Fibroblast of peridontal ligament (primary cell): ENCODE data around the gene TBL3.
"Not testable (repeated sequence)": the region's sequence is repeated elsewhere in the genome, so short reads cannot be mapped to it uniquely, and the experiment has no call there.

Source experiments
- DNase-seq: peaks from one replicate; pipeline ENCODE4 v3.0.0-alpha.2; 2010; ENCODE audit errors: extremely low read depth

The TBL3 gene

GRCh38 chr16:1971796-1972489 is at the start of gene TBL3:
Gene TBL3, plus strand, starts transcription at chr16:1972053. Its CDS starts 112 bp downstream, at chr16:1972165.
- DNase-seq = peak; percentile 89

GRCh38 chr16:1922357-1922756 is 49.5 kb upstream of the TBL3 start:
- no peak for DNase-seq

- DNase-seq = peak; percentile 13
These were observed 48.4 kb upstream of the TBL3 start for GRCh38 chr16:1923299-1924034.

- DNase-seq = no peak
These were observed 47.8 kb upstream of the TBL3 start for GRCh38 chr16:1924095-1924494.

GRCh38 chr16:1926271-1926670 is 45.6 kb upstream of the TBL3 start:
- no peak for DNase-seq

- DNase-seq = peak; percentile 16
These were observed 42.7 kb upstream of the TBL3 start for GRCh38 chr16:1929105-1929504.

GRCh38 chr16:1929578-1930337 is 42.1 kb upstream of the TBL3 start:
- peak; percentile 67 for DNase-seq

GRCh38 chr16:1930338-1930720 is 41.5 kb upstream of the TBL3 start:
- no peak for DNase-seq

- no peak for DNase-seq
These were observed 39.5 kb upstream of the TBL3 start for GRCh38 chr16:1932050-1933028.

- no peak for DNase-seq
These were observed 38.7 kb upstream of the TBL3 start for GRCh38 chr16:1933097-1933661.

GRCh38 chr16:1936945-1937479 is 34.8 kb upstream of the TBL3 start:
- DNase-seq = no peak

- DNase-seq = no peak
These were observed 33.5 kb upstream of the TBL3 start for GRCh38 chr16:1938316-1938715.

GRCh38 chr16:1938910-1939309 is 32.9 kb upstream of the TBL3 start:
- no peak for DNase-seq

GRCh38 chr16:1939833-1940232 is 32.0 kb upstream of the TBL3 start:
- DNase-seq = not testable (repeated sequence)

GRCh38 chr16:1940273-1941161 is 31.3 kb upstream of the TBL3 start:
- no peak for DNase-seq

- no peak for DNase-seq
These were observed 30.4 kb upstream of the TBL3 start for GRCh38 chr16:1941162-1942046.

GRCh38 chr16:1942047-1942809 is 29.6 kb upstream of the TBL3 start:
- no peak for DNase-seq
